ENCODE results near the gene KCNQ1.

The KCNQ1 gene

DNA sequence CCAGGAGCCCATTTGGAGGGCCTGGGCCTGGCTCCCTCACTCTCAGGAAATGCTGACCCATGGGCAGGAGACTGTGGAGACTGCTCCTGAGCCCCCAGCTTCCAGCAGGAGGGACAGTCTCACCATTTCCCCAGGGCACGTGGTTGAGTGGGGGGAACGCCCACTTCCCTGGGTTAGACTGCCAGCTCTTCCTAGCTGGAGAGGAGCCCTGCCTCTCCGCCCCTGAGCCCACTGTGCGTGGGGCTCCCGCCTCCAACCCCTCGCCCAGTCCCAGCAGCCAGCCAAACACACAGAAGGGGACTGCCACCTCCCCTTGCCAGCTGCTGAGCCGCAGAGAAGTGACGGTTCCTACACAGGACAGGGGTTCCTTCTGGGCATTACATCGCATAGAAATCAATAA lies 403.7 kb downstream of the KCNQ1 start:
- TF ChIP-seq, protein P1, sequence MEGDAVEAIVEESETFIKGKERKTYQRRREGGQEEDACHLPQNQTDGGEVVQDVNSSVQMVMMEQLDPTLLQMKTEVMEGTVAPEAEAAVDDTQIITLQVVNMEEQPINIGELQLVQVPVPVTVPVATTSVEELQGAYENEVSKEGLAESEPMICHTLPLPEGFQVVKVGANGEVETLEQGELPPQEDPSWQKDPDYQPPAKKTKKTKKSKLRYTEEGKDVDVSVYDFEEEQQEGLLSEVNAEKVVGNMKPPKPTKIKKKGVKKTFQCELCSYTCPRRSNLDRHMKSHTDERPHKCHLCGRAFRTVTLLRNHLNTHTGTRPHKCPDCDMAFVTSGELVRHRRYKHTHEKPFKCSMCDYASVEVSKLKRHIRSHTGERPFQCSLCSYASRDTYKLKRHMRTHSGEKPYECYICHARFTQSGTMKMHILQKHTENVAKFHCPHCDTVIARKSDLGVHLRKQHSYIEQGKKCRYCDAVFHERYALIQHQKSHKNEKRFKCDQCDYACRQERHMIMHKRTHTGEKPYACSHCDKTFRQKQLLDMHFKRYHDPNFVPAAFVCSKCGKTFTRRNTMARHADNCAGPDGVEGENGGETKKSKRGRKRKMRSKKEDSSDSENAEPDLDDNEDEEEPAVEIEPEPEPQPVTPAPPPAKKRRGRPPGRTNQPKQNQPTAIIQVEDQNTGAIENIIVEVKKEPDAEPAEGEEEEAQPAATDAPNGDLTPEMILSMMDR (conservative IDR thresholded peaks at IDR 0.05) = no peak

DNA sequence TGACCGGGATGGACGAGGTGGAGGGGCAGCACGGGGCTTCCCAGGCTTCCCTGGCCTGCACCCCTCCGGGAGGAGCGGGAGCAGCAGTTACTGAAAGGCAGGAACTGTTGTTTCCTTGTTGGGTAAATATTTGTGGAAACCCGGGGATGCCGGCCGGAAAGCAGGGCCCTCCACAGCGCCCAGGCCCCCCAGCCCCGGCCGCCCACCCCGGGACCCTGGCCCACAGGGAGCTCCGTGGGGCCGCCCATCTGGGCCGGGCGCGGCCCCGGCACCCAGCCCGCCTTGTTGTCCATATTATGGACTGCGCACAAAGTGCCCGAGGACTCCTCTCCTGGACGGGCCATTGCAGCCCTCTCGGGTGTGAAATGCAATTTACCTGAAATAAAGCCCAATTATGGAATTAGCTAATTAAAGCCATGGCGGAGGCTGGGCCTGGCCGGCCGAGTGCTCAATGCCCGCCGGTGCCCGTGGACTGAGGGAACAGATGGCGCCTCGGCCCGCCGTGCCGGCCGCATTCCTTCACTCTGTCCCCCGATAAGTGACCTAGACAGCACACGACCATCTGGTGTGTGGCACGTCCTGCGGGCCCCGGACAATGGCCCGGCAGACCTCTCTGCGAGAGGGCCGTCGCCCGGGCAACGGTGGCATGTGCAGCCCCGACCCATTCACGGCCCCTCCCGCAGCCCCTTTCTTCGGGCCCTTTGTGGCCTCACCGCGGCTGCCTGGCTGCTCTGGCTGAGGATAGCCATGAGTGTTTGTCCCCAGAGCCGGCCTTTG lies 405.4 kb downstream of the KCNQ1 start:
- H3K27ac ChIP-seq = no peak overlapping the region
- TF ChIP-seq, protein P1 (conservative IDR thresholded peaks at IDR 0.05) = no peak

More for the DNA sequence above, 403.7 kb downstream of the KCNQ1 start:
- no peak overlapping the region for H3K27ac ChIP-seq

DNA sequence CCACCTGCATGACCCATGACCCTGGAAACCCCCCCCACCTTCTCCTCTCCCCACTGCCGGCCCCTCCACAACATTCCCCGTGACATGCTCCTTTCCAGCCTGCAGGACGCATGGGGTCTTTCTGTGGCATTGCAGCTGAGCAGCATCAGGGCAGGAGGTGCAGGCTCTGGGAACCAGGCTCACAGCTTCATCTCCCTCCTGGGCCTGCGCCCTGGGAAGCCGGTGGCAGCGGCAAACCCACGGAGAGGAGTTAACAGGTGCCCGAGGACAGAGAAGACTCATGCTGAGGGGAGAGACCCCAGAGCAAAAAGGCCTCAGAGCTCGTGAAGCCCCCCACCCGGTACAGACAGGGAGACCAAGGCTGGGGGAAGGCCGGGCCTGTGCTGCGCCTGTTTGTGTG lies 408.6 kb downstream of the KCNQ1 start:
- TF ChIP-seq, protein P1 (conservative IDR thresholded peaks at IDR 0.05) = no peak
- H3K27ac ChIP-seq = no peak overlapping the region

DNA sequence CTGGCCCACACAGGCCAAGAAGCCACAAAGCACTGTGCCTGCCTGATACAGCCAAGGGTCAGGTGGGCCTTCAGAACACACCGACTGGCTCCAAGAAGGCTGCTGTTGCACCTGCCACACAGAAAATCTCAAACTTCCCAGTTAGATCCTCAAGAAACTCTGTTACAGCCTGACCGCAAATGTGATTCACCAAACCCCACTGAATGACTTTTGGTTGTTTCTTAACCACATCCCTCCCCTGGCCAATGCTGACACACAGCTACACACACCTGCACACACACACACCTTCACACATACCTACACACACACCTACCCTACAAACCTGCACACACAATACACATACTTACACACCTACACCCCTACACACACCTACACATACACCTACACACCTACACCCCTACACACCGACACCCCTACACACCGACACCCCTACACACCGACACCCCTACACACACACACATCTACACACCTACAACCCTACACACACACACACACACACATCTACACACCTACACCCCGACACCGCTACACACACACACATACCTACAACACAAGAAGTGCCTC lies 409.3 kb downstream of the KCNQ1 start:
- TF ChIP-seq, protein P1 (conservative IDR thresholded peaks at IDR 0.05) = no peak
- H3K27ac ChIP-seq = no peak overlapping the region

DNA sequence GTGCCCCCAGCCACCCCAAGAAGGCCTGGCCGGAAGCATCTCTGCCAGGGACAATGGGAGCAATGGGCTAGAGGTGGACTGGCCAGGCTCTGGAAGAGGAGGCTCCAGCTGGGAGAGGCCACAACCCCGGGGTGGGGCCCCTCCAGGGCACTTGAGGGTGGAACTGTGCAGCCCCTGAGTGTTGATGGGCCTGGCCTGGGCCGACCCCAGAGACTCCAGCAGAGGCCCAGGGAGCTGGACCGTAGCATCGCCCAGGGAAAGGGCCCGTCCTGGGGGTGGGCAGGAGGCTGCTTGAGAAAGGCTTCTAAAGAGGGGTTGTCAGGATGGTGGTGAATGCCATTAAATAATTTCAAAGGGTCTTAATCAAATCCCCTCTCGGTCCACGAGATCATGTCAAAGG lies 410.4 kb downstream of the KCNQ1 start:
- TF ChIP-seq, protein P1 (conservative IDR thresholded peaks at IDR 0.05) = no peak
- H3K27ac ChIP-seq = no peak overlapping the region

DNA sequence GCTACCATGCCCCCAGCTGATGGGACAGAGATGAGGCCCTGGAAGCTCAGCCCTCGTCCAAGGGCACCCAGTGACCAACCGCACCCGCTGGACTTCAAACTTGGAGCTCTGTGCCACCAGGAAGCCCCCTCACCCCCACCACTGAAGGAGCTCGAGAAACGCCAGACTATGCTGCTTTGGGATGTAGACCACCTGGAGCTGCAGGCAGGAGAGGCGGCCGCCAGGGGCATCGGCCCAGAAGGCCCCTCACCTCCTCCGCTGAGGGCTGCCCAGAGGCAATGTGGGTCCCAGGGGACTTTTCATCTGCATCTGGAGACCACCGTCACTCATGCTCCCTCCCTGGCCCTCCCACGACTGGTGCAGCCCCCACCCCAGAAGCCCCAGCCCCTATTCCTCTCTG lies 412.5 kb downstream of the KCNQ1 start:
- H3K27ac ChIP-seq = no peak overlapping the region
- TF ChIP-seq, protein P1 (conservative IDR thresholded peaks at IDR 0.05) = no peak

DNA sequence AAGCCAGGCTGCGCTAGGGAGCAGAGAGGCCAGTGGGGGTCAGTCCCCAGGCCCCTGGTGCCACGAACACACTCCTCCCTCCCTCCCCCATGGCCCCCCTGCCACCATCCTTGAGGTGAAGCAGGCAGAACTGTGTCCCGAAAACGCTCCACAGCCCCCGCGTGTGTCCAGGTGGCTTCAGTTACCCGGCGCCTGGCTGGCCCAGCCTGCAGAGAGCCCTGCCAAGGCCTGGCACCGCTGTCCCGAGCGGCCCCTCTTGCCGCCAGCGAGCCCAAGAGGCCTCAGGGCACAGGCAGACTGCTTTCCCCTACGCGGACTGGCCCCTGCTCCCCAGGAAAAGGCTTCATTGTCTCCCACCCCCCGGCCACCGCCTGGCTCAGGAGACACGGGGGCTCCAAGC lies 413.1 kb downstream of the KCNQ1 start:
- no peak overlapping the region for H3K27ac ChIP-seq
- TF ChIP-seq, protein P1 (conservative IDR thresholded peaks at IDR 0.05) = no peak

Data from VCaP (cell line).